NT2/D1 (cell line): ENCODE measurements around the gene FARS2.

Experiments
- DNase-seq: peaks from one replicate; pipeline ENCODE4 v3.0.0-alpha.2; 2011; ENCODE audit warnings: low read depth, low spot score
- H3K27me3 ChIP-seq: 2 replicates; pipeline ENCODE4 v1.6.0; 2011; ENCODE audit warnings: mild to moderate bottlenecking; ENCODE audit not compliant: insufficient read length, insufficient read depth
- H3K36me3 ChIP-seq: 2 replicates; pipeline ENCODE4 v1.6.1; 2011; ENCODE audit warnings: mild to moderate bottlenecking, low read length, mixed read lengths; ENCODE audit not compliant: insufficient read depth, insufficient read length
- H3K4me1 ChIP-seq: 2 replicates; pipeline ENCODE4 v1.5.1; 2011; ENCODE audit not compliant: insufficient read depth, insufficient read length
- H3K4me3 ChIP-seq: 2 replicates; pipeline ENCODE4 v1.5.1; 2011; ENCODE audit warnings: low read depth; ENCODE audit not compliant: insufficient read length
- H3K9ac ChIP-seq: 2 replicates; pipeline ENCODE4 v1.6.0; 2011; ENCODE audit warnings: low read depth; ENCODE audit not compliant: insufficient read length
- H3K9me3 ChIP-seq: 2 replicates; pipeline ENCODE4 v1.5.1; 2011; ENCODE audit warnings: mild to moderate bottlenecking, low read length; ENCODE audit not compliant: insufficient read depth
- SUZ12 ChIP-seq: IDR thresholded peaks from 2 replicates; pipeline ENCODE4 v1.6.1; 2011; ENCODE audit not compliant: insufficient read length, insufficient read depth; ENCODE audit errors: extremely low read depth
- YY1 ChIP-seq: IDR thresholded peaks from 2 replicates; pipeline ENCODE4 v1.6.1; 2011; ENCODE audit not compliant: insufficient read length, insufficient read depth
- ZNF274 ChIP-seq: IDR thresholded peaks from 2 replicates; pipeline ENCODE4 v1.6.1; 2011; ENCODE audit warnings: mild to moderate bottlenecking, low read depth, low read length

FARS2 gene

GRCh38 chr6:5638666-5639065 is 377.4 kb downstream of the FARS2 start:
- Histone ChIP-seq H3K9ac (no peak overlapping the region), H3K4me1 (peaks cover 9% of the 10 kb centered on the region), H3K9me3 (no peaks in the 10 kb centered on the region), H3K27me3 (no peaks in the 10 kb centered on the region), H3K36me3 (no peaks in the 10 kb centered on the region), H3K4me3 (no peak overlapping the region)
- DNase-seq: no peak
- TF ChIP-seq ZNF274: no peak
- TF ChIP-seq SUZ12: no peak
- no peak for TF ChIP-seq YY1

DNA sequence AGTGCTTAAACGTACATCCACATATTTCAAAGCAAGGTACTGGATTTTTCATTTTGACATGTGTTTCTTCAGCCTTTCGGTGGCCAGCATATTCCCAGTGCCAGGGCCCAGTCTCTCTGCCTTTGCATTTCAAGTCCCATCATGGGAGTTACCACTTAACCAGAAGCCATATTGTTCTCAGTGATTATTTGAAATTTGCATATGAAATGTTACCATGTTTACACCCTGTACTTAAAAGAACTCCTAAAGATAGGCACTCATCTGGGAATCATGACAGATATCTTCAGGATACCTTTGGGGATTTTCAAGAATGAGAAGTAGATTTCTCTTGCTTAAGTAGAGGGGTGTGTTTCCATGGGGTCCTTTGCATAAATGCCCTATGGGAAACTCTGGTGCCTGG is 377.9 kb downstream of the FARS2 start:
- no peak for DNase-seq
- H3K9ac ChIP-seq: no peak overlapping the region
- no peaks in the 10 kb centered on the region for H3K36me3 ChIP-seq
- no peaks in the 10 kb centered on the region for H3K27me3 ChIP-seq
- H3K9me3 ChIP-seq: no peaks in the 10 kb centered on the region
- peaks cover 9% of the 10 kb centered on the region for H3K4me1 ChIP-seq
- TF ChIP-seq SUZ12 (no peak), ZNF274 (no peak), YY1 (no peak)
- H3K4me3 ChIP-seq: no peak overlapping the region

- no peaks in the 10 kb centered on the region for H3K36me3 ChIP-seq
- TF ChIP-seq SUZ12 (no peak), YY1 (no peak), ZNF274 (no peak)
- H3K9ac ChIP-seq: no peak overlapping the region
- no peak for DNase-seq
- H3K4me1 ChIP-seq: peaks cover 9% of the 10 kb centered on the region
- H3K4me3 ChIP-seq: no peak overlapping the region
- no peaks in the 10 kb centered on the region for H3K9me3 ChIP-seq
- no peaks in the 10 kb centered on the region for H3K27me3 ChIP-seq
Observed at GRCh38 chr6:5640614-5641013, 379.3 kb downstream of the FARS2 start.

DNA sequence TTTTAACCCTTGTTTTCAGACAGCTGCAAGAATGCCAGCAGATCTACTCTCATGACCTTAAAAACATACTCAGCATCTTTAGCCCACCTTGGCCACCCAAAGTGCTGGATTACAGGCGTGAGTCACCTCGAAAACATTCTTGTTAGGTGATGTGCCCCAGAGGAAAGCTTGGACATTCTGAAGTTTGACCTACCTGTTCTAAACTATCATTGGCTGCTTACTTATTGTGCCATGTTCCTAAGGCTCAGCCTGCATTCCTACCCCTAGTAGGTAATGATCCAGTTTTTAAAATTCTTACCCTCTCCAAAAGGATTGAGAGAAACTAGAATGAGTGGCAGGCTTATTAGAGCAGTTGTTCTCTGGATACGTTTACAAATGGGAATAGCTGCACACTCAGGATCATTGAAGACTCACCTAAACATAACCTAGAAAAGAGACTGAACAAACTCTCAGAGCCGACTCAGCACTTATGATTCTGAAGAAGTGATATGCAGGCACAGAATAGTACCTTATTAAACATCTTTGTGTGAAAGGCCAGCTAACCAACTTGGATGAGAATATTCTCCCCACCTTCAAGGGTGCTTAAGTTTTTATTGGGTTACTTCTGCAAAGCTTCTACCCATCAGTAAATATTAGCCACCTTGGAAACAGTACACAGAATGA is 383.3 kb downstream of the FARS2 start:
- Histone ChIP-seq H3K27me3 (no peaks in the 10 kb centered on the region), H3K9me3 (no peaks in the 10 kb centered on the region), H3K36me3 (no peaks in the 10 kb centered on the region), H3K9ac (no peak overlapping the region), H3K4me1 (peaks cover 3% of the 10 kb centered on the region), H3K4me3 (no peak overlapping the region)
- TF ChIP-seq ZNF274: no peak
- no peak for TF ChIP-seq SUZ12
- no peak for TF ChIP-seq YY1
- no peak for DNase-seq

DNA sequence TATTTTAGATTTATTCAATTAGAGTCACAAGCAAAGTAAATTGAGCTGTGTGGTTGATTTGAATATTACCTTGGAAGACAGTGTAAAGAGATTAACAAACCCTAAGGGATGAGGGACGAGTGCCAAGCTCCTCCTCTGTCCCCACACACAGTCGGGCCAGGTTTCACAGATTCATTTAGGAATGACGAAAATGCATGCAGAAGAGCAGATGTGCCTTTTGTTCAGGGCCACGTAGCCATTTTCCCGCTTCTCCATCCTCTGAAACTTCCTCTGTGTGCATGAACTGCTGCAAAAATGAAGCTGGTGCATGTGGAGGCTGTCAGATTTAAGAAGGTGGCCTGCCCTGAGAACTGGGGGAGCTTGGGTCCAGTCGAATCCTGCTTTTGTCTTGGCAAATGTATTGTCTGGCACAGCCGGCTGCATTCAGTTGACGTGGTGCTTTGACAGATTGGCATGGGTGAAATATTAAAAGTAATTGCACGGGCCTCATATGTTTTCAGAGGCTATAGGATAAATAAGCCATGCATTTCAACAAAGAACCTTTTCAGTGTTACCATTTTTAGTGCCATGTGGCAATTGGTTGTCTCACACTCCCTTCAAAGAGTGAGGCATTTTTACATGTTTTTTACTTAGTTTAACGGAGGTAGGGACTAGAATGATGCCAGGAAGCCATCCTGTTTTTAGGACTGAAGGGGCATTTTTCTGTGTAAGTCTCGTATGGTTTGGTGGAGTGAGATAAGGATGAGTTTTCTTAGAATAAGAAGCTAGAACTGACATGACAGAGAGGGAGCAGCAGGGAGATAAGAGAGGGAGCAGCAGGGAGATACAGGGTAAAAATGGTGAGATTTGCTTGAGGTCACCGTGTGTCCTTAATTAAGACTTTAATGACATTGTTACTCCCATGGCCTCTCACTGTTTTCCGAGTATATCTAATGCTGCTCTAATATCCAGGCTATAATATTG is 384.3 kb downstream of the FARS2 start:
- no peak for DNase-seq

DNA sequence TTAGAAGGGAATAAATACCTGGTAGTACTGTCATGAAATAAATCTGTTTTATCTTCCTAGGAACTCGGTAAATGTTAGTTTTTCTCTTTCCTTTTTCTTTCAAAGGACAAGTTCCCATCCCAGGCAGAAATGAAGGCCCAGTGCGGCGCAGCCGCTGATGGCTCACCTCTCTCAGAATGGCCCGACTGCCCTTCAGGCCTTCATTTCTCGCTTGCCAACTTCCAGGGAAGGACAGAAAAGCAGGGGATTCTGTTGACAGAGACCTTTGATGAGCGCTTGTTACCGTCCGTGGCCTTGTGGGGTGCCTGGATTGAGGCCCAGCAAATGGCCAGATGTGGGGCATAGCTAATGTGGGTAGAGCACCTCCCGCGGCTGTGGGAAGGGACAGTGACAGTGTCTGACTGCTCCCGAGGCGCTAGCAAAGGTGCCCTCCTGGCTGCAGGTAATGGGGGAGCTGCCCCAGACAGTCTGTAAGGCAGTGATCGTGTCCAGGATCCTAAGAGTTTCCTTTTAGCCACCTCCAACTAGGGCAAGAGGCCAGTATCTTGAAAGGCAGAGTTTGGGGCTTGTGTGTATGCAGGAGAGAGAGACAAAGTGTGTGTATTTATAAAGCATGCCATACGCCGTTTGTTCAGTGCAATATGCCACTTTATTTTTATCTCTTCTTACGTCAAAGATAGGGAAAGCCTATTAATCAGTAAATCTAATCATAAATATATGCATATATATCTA is 391.3 kb downstream of the FARS2 start:
- Histone ChIP-seq H3K36me3 (no peaks in the 10 kb centered on the region), H3K9me3 (no peaks in the 10 kb centered on the region), H3K4me3 (no peak overlapping the region), H3K9ac (no peak overlapping the region), H3K27me3 (no peaks in the 10 kb centered on the region), H3K4me1 (no peaks in the 10 kb centered on the region)
- no peak for TF ChIP-seq SUZ12
- TF ChIP-seq ZNF274: no peak
- no peak for TF ChIP-seq YY1
- no peak for DNase-seq

More for the DNA sequence above, 384.3 kb downstream of the FARS2 start:
- TF ChIP-seq SUZ12: no peak
- no peak for TF ChIP-seq YY1
- TF ChIP-seq ZNF274: no peak
- H3K9ac ChIP-seq: no peak overlapping the region
- no peaks in the 10 kb centered on the region for H3K9me3 ChIP-seq
- peaks cover 3% of the 10 kb centered on the region for H3K4me1 ChIP-seq
- H3K36me3 ChIP-seq: no peaks in the 10 kb centered on the region
- no peaks in the 10 kb centered on the region for H3K27me3 ChIP-seq
- no peak overlapping the region for H3K4me3 ChIP-seq

DNA sequence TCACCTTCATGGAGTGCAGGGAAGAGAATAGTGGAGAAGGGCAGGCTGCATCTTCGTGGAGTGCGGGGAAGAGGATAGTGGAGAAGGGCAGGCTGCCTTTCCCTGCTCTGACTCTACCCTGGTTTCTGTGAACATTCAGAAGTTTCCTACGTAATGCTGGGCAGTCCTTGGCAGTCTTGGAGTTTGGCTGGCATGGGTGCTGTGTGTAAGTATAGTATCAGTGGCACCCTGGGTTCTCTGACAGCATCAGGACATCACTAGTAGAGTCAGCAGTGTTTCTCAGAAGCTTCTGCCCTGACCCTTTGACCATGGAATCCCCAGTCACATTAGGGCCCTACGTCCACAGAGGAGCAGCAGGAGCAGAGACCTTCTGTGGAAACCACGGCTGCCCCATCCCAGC is 392.5 kb downstream of the FARS2 start:
- no peaks in the 10 kb centered on the region for H3K27me3 ChIP-seq
- H3K9me3 ChIP-seq: no peaks in the 10 kb centered on the region
- no peaks in the 10 kb centered on the region for H3K4me1 ChIP-seq
- no peaks in the 10 kb centered on the region for H3K36me3 ChIP-seq
- TF ChIP-seq ZNF274: no peak
- no peak for TF ChIP-seq SUZ12
- TF ChIP-seq YY1: no peak
- no peak for DNase-seq
- no peak overlapping the region for H3K9ac ChIP-seq
- H3K4me3 ChIP-seq: no peak overlapping the region
